Retinal pigment epithelial cell (primary cell): ENCODE data around the gene ZNF787.

ENCODE experiments used
- DNase-seq: peaks from one replicate; pipeline ENCODE4 v3.0.0-alpha.2; 2010; ENCODE audit warnings: low read depth
- H3K4me3 ChIP-seq: 2 replicates; pipeline ENCODE4 v1.5.1; 2011; ENCODE audit warnings: mild to moderate bottlenecking, low read length, control low read depth, moderate library complexity
- TF ChIP-seq, protein P1 (sequence below): conservative IDR thresholded peaks from 2 replicates; pipeline ENCODE4 v1.5.1; 2011; ENCODE audit warnings: low read depth, low read length, control low read depth, inconsistent platforms

ZNF787 gene

DNA sequence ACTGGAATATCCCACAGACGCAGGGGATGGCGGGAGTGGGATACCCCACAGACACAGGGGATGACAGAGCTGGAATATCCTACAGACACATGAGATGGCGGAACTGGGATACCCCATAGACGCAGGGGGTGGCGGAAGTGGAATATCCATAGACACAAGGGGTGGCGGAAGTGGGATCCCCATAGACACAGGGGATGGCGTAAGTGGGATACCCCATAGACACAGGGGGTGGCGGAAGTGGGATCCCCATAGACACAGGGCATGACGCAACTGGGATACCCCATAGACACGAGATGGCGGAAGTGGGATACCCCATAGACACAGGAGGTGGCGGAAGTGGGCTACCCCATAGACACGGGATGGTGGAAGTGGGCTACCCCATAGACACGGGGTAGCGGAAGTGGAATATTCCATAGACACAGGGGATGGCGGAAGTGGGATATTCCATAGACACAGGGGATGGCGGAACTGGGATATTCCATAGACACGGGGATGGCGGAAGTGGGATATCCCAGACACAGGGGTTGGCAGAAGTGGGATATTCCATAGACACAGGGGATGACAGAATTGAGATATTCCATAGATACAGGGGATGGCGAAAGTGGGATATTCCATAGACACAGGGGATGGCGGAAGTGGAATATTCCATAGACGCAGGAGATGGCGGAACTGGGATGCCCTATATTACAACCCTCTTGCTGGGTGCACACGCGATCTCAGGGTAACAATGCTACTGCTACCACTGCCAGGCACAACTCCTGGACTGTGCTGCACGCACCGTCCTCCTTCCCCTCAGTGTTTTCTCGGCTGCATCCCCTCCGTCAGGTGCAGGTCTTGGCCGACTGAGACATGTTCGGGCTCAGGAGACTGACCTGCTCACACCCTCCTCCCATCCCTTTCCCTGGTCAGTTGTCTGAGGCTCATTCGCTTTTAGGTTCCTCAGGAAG lies 28.1 kb downstream of the ZNF787 start:
- TF ChIP-seq, protein P1, sequence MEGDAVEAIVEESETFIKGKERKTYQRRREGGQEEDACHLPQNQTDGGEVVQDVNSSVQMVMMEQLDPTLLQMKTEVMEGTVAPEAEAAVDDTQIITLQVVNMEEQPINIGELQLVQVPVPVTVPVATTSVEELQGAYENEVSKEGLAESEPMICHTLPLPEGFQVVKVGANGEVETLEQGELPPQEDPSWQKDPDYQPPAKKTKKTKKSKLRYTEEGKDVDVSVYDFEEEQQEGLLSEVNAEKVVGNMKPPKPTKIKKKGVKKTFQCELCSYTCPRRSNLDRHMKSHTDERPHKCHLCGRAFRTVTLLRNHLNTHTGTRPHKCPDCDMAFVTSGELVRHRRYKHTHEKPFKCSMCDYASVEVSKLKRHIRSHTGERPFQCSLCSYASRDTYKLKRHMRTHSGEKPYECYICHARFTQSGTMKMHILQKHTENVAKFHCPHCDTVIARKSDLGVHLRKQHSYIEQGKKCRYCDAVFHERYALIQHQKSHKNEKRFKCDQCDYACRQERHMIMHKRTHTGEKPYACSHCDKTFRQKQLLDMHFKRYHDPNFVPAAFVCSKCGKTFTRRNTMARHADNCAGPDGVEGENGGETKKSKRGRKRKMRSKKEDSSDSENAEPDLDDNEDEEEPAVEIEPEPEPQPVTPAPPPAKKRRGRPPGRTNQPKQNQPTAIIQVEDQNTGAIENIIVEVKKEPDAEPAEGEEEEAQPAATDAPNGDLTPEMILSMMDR, result no peak
- no peak for DNase-seq
- no peak overlapping the region for H3K4me3 ChIP-seq

DNA sequence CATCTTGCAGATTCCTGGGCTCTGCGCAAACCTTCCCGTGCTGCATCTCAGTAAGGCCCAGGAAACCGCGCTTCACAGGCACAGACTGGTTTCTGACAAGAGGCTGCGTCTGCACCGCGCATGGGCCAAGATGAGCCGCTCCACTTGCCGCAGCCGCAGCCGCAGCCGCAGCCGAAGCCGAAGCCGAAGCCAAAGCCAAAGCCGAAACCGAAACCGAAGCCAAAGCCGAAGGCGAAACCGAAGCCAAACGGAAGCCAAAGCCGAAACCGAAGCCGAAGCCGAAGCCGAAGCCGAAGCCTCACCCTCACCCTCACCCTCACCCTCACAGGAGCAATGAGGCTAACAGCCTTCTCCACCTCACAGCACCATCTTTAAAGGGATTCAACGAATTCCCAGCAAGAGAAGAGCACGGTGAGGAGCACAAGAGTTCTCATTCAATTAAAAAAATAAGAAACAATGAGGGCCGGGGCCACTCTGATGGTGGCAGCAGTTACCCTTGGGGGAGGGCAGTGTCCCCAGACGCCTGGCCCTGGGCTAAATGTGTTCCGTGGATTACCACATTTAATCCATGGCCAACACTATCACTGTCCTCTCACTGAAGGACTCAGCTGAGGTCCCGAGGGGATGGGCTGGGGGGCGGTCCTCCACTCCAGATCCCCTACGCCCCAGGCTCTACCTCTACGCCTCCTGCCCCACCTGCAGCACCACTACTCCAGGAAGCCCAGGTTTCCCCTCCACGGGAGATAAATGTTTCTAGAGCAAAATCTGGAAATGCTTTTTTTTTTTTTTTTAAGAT lies 29.1 kb downstream of the ZNF787 start:
- no peak for DNase-seq
- TF ChIP-seq, protein P1, result no peak
- H3K4me3 ChIP-seq, result no peak overlapping the region

DNA sequence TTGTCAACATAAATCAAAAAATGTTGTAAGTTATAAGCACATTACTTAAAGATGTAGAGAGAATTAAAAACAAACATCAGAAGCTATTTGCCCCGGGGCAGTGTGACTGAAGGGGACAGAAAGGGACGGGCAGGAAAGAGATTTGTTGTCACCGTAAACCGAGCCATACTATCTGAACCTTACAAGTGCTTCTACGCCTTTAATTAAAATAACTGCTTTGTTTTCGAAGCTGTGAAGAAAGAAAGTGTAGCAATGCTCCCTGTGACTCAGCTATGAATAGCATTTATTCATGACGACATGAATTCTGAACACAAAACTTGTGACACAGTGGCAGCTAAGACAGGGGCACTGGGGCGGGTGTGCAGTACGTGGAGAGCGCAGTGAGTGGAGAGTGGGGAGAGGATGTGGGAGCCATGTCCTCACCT lies 30.0 kb downstream of the ZNF787 start:
- TF ChIP-seq, protein P1, result no peak
- peak; percentile 42 for DNase-seq
- H3K4me3 ChIP-seq, result no peak overlapping the region

DNA sequence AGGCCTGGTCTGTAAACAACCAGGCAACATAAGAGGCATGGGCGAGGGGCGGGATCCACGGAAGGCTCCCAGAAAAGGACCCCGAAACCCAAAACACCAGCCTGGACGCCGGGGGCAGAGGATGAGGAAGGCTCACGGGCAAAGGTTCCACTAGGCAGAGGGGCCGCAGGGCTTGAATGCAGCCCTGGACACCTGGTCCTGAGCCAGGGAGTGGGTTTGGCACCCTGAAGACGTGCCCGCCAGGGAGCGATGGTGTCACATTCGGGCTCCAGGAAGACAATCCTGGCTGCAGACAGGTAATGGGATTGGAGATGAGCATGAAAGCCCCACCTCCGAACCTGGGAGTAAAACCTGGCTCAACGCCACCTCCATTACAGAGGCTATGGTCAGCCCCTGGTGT lies 31.8 kb downstream of the ZNF787 start:
- no peak overlapping the region for H3K4me3 ChIP-seq
- TF ChIP-seq, protein P1, result no peak
- DNase-seq, result no peak

DNA sequence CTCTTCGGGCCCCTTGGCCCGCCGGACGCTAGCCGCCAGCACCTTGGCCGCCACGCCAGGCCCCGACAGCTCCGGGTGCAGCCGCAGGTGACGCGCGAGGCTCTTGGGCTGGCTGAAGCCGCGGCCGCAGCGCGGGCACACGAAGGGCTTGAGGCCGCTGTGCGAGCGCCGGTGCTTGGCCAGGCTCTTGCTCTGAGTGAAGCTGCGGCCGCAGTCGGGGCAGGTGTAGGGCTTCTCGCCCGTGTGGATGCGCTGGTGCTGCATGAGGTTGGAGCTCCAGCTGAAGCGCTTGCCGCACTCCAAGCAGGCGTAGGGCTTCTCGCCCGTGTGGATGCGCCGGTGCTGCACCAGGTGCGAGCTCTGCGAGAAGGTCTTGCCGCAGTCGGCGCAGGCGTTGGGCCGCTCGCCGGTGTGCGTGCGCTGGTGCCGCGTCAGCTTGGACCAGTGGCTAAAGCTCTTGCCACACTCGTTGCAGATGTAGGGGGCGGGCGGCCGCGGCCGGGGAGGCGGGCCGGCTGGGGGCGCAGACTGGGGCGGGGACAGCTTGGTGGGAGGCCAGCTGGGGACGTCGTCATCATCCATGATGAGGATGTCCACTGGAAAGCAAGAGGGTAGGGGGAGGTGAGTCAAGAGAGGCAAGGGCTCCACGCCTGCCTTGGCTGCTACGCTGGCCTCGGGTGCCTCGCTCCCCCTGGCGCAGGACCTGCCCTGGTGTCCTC lies 32.4 kb downstream of the ZNF787 start:
- TF ChIP-seq, protein P1, result no peak
- DNase-seq, result no peak
- H3K4me3 ChIP-seq, result no peak overlapping the region

DNA sequence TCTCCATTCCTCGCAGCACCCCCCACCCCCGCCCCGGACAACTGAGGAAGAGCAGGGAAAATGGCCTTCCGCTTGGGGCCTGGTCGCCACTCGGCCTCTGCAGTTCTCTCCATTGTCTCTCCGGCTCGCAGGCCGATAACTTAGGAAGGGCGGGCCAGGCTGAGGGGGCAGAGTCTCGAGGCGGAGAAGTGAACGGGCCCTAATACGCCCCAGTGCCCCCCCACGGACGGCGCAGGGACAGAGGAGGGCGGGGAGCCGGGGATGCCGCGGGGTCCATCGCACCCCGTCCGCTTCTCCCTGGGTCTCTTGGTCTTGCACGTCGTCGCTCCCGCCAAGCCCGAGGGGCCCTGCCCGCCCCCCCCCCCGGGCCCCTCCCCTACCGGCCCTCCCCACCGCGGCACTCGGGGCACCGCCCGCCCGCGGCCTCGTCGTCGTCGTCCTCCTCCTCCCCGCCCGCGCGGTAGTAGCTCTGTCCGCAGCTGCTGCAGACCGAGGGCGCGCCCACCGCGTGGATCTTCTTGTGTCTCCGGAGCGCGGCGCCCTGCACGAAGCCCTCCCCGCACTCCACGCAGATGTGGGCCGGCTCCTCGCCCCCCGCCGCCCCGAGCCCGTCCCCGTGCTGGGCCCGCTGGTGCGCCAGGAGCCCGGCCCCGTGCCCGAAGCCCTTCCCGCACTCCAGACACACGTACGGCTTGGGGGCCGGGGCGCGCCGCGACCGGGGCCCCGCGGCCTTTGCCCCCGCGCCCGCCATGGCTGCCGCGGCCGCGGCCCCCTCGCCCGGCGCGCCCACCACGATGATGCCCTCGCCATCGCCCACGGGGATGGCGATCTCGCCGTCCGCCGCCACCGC lies 33.2 kb downstream of the ZNF787 start:
- H3K4me3 ChIP-seq, result no peak overlapping the region
- TF ChIP-seq, protein P1, result no peak
- DNase-seq, result no peak
